OCI-LY7 (cell line): ENCODE data around the gene SUSD4.

Source experiments
- CTCF ChIP-seq: fragments of 200-600 bp; sonication (generic); conservative IDR thresholded peaks from 2 replicates; pipeline ENCODE4 v1.5.1; 2014; ENCODE audit warnings: mild to moderate bottlenecking, antibody characterized with exemption, low read length, moderate library complexity, mixed read lengths
- EZH2phosphoT487 ChIP-seq: fragments of 200-600 bp; sonication (generic); IDR thresholded peaks from 2 replicates; pipeline ENCODE4 v1.6.1; 2018; ENCODE audit warnings: low read depth, borderline replicate concordance, mild to moderate bottlenecking, mixed run types, antibody characterized with exemption, low read length, moderate library complexity, mixed read lengths

- no peak for TF ChIP-seq CTCF
- TF ChIP-seq EZH2phosphoT487, result no peak
Measured at GRCh38 chr1:223270155-223270554, 93.8 kb downstream of the SUSD4 start.
